ENCODE measurements around the gene CHRDL2.
"Not testable (repeated sequence)": the region's sequence is repeated elsewhere in the genome, so short reads cannot be mapped to it uniquely, and the experiment has no call there.

CHRDL2 gene

GRCh38 chr11:74669211-74670160 lies 61.7 kb downstream of the CHRDL2 start:
- DNase-seq, result no peak

- DNase-seq, result no peak
These were observed 67.9 kb downstream of the CHRDL2 start for GRCh38 chr11:74663315-74663714.

GRCh38 chr11:74662487-74663103 lies 68.6 kb downstream of the CHRDL2 start:
- DNase-seq, result no peak

- not testable (repeated sequence) for DNase-seq
These were observed 72.1 kb downstream of the CHRDL2 start for GRCh38 chr11:74659124-74659523.

GRCh38 chr11:74654976-74655375 lies 76.2 kb downstream of the CHRDL2 start:
- no peak for DNase-seq

- DNase-seq, result no peak
These were observed 80.7 kb downstream of the CHRDL2 start for GRCh38 chr11:74650498-74650897.

GRCh38 chr11:74648894-74649293 lies 82.3 kb downstream of the CHRDL2 start:
- no peak for DNase-seq

- DNase-seq, result no peak
These were observed 83.4 kb downstream of the CHRDL2 start for GRCh38 chr11:74647831-74648230.

GRCh38 chr11:74647404-74647803 lies 83.8 kb downstream of the CHRDL2 start:
- DNase-seq, result no peak

GRCh38 chr11:74646954-74647353 lies 84.3 kb downstream of the CHRDL2 start:
- no peak for DNase-seq

Measured in inflammatory macrophage (primary cell).